Large intestine (tissue), 3 donors: Measurements from ENCODE around the gene MSLN. TPM values are rescaled to one million over a fixed set of nuclear protein-coding genes. Genes with fewer than 3 reads are reported as not detected.
"Not testable (repeated sequence)": the region's sequence is repeated elsewhere in the genome, so short reads cannot be mapped to it uniquely, and the experiment has no call there.

Experiments
- DNase-seq, 2 donors: peaks; one replicate each; pipeline versions ENCODE4 v3.0.0 to v3.0.0-alpha.2; 2013
- H3K27ac ChIP-seq: one replicate; pipeline ENCODE4 v1.5.1; 2013; ENCODE audit warnings: low read length
- H3K27me3 ChIP-seq: 2 replicates; pipeline ENCODE4 v1.6.1; 2013; ENCODE audit warnings: low read length; ENCODE audit not compliant: control insufficient read depth, insufficient read depth
- H3K36me3 ChIP-seq: 2 replicates; pipeline ENCODE4 v1.6.1; 2013; ENCODE audit warnings: low read length; ENCODE audit not compliant: control insufficient read depth, insufficient read depth
- H3K4me1 ChIP-seq: one replicate; pipeline ENCODE4 v1.6.1; 2013; ENCODE audit warnings: low read length; ENCODE audit not compliant: control insufficient read depth, insufficient read depth
- H3K4me3 ChIP-seq: one replicate; pipeline ENCODE4 v1.5.1; 2013; ENCODE audit warnings: low read length
- H3K9me3 ChIP-seq: one replicate; pipeline ENCODE4 v1.6.1; 2013; ENCODE audit warnings: mild to moderate bottlenecking, low read depth, low read length, moderate library complexity; ENCODE audit not compliant: control insufficient read depth
- WGBS: methylation state at CpG from one replicate; pipeline ENCODE4 v1.1.5; 2013; ENCODE audit warnings: low lambda C conversion rate; ENCODE audit not compliant: insufficient coverage; 5-methylcytosine and 5-hydroxymethylcytosine counted together
- polyA plus RNA-seq: library from polyadenylated mRNA; unstranded; fragments of 120-200 nt; gene quantifications from one replicate; pipeline ENCODE4 v1.2.1, GENCODE V29; 2013

MSLN gene
- polyA plus RNA-seq, 1 donor = 62.0 TPM

DNA sequence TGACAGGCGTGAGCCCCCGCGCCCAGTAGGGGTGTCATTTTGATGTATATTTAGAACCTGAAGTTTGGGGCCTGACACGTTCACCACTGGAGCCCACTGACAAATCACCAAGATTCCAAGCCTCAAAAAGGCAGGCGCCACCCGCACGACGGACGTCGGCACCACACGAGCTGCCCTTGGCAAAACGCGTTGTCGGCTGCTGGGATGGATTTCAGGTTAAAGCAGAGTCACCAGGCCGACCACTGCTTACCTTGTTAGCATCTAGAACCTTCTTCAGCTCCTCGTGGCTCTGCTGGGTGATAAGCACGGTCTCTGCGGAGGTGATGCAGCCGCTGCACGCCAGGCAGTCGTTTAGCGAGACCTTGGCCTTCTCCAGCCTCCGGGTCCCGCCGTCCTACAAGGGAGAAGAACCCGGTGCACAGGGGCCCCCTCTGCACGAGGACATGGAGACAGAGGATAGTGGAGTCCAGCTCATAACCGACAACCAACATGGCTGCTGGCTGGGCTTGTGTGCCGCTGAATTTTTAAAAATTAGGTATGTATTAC is 23.5 kb upstream of the MSLN start:
- H3K27me3 ChIP-seq = no peaks in the 10 kb centered on the region
- peaks cover 56% of the 10 kb centered on the region for H3K36me3 ChIP-seq
- H3K9me3 ChIP-seq = no peaks in the 10 kb centered on the region
- no peak overlapping the region for H3K4me3 ChIP-seq
- no peak for DNase-seq
- H3K4me1 ChIP-seq = peaks cover 10% of the 10 kb centered on the region
- no peak overlapping the region for H3K27ac ChIP-seq
- WGBS = no CpG with 5 or more reads among the region's 29 CpGs

DNA sequence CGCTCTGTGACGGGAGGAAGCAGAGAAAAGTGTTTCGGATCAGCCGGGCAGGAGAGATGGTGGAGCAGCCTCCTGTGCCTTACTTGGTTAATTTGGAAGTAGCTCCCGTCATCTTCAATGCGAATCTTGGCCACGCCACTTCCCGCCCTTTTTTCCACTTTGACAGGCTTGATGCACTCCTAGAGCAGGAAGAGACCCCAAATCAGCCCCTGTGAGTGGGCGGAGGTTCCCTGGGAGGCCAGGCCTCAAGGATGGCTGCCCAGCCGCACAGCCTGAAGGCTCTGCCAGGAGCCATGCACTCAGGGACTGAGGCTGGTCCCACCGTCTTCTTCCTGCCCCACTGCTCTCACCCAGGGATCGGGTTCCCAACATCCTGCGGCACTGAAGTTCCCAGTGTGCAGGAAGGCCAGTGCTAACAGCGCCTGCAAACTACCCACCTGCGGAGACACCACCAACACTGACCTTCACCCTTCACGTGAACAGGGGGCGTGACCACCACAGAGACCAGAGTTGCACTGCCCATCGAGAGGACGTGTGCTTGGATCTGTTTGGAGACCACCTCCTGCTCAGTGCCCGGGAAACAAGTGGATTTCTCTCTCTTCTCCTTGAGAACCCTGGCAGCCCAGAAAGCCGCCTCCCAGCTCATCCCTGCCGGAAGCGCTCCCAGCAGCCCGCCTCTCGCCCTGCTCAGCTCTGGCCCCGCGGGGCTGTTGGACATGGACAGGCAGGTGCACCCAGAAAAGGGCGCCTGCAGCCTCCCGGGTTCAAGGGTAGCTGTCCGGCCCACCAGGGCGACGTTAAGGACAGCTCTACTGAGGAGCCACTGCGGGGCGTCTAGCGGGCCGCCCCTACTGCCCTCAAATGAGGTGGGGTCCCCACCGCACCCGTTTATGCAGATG is 20.7 kb upstream of the MSLN start:
- Histone ChIP-seq H3K4me1 (peaks cover 10% of the 10 kb centered on the region), H3K27me3 (no peaks in the 10 kb centered on the region), H3K27ac (peak overlapping the region; percentile 66), H3K9me3 (no peaks in the 10 kb centered on the region), H3K4me3 (peak overlapping the region; percentile 99), H3K36me3 (peaks cover 33% of the 10 kb centered on the region)
- DNase-seq = peak in 1 of 2 donors; percentile 60
- no CpG with 5 or more reads among the region's 38 CpGs for WGBS

DNA sequence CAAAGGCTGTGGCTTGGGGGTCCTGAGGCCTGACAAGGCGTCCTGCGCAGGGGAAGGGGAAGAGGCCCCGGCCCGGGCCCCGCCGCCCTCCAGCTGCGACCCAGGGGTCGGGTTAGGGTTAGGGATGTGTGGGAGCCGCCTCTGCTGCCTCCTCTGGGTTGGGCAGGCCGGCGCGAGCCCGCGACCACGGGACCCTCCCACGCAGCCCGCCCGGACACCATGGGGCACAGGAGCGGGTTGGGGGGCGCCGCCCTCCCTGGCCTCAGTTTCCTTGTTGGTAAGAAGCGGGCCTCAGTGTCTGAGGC is 20.1 kb upstream of the MSLN start:
- peak overlapping the region; percentile 66 for H3K27ac ChIP-seq
- no peak for DNase-seq
- no peaks in the 10 kb centered on the region for H3K27me3 ChIP-seq
- H3K4me1 ChIP-seq = peaks cover 10% of the 10 kb centered on the region
- H3K4me3 ChIP-seq = peak overlapping the region; percentile 99
- H3K9me3 ChIP-seq = no peaks in the 10 kb centered on the region
- peaks cover 27% of the 10 kb centered on the region for H3K36me3 ChIP-seq
- no CpG with 5 or more reads among the region's 22 CpGs for WGBS

DNA sequence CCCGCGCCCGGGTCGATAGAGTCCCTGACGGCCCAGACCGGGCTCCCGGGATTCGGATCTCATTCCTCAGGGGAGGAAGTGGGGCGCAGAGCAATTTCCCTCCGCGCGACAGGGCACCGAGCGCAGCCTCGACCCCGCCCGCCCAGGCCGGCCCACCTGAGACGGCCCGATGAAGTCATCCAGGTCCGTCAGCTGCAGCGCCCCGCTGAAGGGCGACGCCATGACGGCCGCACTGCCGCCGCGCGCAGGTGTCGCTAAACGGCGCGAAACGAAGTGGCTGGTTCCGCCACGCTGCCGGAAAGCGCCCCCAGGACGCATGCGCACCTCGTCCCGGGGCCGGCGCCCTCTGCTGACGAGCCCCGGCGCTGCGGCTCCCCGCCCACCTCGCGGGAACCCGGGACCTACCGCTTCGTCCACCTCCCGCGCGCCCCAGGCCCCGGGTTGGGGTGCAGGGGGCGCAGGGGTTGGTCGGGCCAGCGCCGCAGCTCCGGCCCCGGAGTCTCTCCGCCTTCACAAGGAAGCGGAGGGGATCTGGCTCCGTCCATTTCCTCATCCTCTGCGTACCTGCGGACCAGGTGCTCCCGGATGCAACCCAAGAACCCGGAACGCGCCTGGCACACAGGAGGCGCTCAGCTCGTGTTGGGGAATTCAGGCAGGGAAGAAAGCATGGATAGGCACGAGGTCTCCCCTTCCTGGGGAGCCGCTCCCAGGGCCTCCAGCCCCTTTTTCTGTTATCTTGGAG is 19.6 kb upstream of the MSLN start, which contains the start of gene CIAO3:
Gene CIAO3, minus strand, starts transcription at position 234 of the 742 bp plus-strand sequence. Its CDS starts 12 bp downstream, at position 222.
- Histone ChIP-seq H3K36me3 (peaks cover 23% of the 10 kb centered on the region), H3K4me3 (peak within 1 kb of the TSS; percentile 99), H3K27me3 (no peaks in the 10 kb centered on the region), H3K4me1 (peaks cover 10% of the 10 kb centered on the region), H3K9me3 (no peaks in the 10 kb centered on the region), H3K27ac (peak within 1 kb of the TSS; percentile 83)
- no CpG with 5 or more reads among the region's 79 CpGs for WGBS
- peak; percentile 89 to 95 for DNase-seq

DNA sequence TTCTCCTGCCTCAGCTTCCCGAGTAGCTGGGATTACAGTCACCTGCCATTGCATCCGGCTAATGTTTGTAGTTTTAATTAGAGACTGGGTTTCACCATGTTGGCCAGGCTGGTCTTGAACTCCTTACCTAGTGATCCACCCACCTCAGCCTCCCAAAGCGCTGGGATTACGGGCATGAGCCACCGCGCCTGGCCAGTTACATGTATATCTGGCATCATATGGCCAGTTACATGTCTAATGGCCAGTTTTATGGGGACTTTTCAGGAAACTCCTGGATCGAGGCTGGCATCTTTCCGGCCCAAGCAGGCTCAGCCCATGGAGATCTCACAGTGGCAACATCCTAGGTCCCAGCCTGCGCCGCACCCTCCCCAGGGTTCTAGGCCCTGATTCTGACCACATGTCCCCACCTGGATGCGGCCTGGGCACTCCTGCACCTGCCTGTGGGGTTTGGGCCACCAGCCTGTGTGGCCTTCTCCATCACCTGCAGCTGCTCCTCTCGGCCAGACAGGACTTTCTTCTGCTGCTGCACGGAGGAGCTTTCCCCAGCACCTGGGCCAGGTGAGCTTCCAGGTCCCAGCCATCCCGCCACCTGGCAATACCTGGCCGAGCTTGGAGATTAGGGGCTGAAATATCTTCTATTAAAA is 18.4 kb upstream of the MSLN start:
- Histone ChIP-seq H3K4me1 (peaks cover 10% of the 10 kb centered on the region), H3K27ac (no peak overlapping the region), H3K27me3 (no peaks in the 10 kb centered on the region), H3K36me3 (peaks cover 12% of the 10 kb centered on the region), H3K9me3 (no peaks in the 10 kb centered on the region), H3K4me3 (no peak overlapping the region)
- DNase-seq = no peak
- whole genome bisulfite sequencing = 100% methylated on average over 4 of the region's 15 CpGs

DNA sequence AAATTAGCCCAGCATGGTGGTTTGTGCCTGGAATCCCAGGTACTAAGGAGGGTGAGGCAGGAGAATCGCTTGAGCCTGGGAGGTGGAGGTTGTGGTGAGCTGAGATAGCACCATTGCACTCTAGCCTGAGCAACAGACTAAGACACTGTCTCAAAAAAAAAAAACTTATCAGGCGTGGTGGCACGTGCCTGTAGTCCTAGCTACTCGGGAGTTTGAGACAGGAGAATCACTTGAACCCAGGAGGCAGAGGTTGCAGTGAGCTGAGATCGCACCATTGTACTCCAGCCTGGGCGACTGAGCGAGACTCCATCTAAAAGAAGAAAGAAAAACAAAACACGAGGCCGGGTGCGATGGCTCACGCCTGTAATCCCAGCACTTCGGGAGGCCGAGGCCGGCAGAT is 17.6 kb upstream of the MSLN start:
- DNase-seq, H3K36me3 ChIP-seq, H3K27me3 ChIP-seq, H3K9me3 ChIP-seq, H3K4me3 ChIP-seq, H3K27ac ChIP-seq: not testable (repeated sequence)
- 59% methylated on average over 2 of the region's 14 CpGs for WGBS
- H3K4me1 ChIP-seq = peaks cover 10% of the 10 kb centered on the region

DNA sequence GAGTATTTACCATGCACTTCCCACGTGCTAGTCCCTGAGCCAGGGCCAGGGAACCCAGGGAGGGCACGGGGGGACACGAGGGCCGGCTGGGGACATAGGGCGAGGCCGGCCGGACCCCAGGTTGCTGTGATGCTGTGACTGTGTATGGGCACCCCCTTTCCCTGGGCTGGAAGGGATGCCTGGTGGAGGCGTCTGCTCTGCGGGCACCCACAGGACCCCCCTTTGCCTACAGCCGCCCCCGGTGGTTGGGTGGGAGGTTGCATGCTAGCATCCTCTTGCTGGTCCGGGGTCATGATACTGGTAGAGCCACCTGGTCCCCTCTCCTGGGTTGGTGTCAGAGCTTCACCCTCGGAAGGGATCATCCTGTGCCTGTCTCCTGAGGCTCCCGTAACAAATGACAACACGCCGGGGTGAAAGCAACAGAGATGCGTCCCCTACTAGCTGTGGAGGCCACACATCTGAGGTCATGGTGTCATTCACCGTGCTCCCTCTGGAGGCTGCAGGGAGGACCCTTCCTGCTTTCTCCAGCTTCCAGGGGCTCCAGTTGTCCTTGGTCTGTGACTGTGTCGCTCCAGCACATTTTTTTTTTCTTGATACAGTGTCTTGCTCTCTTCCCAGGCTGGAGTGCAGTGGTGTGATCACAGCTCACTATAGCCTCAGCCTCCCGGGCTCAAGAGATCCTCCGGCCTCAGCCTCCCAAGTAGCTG is 16.6 kb upstream of the MSLN start:
- Histone ChIP-seq H3K36me3 (peaks cover 2% of the 10 kb centered on the region), H3K9me3 (no peaks in the 10 kb centered on the region), H3K27ac (no peak overlapping the region), H3K4me3 (no peak overlapping the region), H3K27me3 (no peaks in the 10 kb centered on the region), H3K4me1 (peaks cover 10% of the 10 kb centered on the region)
- DNase-seq = no peak
- WGBS = no CpG with 5 or more reads among the region's 21 CpGs

DNA sequence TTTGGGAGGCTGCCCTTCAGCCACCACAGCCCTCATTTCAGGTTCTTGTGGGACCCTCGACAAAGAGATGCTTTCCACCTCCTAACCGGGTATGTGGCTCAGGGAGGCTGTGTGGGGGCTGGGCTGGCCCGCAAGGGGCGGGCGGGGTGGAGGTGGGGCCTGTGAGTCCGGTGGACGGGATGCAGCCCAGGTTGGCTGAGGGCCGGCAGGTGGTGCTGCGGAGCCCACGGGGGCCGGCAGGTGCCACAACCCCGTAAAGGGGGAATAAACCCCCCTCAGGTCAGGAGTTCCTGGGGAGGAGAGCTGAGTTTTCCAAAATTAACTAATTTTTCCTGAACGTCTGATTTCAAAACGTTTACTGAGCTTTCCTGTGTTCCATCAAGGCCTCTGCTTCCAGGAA is 14.8 kb upstream of the MSLN start:
- no CpG with 5 or more reads among the region's 14 CpGs for WGBS
- no peak overlapping the region for H3K4me3 ChIP-seq
- no peaks in the 10 kb centered on the region for H3K4me1 ChIP-seq
- no peak overlapping the region for H3K27ac ChIP-seq
- H3K9me3 ChIP-seq = no peaks in the 10 kb centered on the region
- H3K27me3 ChIP-seq = no peaks in the 10 kb centered on the region
- peak in 1 of 2 donors; percentile 38 for DNase-seq
- no peaks in the 10 kb centered on the region for H3K36me3 ChIP-seq

DNA sequence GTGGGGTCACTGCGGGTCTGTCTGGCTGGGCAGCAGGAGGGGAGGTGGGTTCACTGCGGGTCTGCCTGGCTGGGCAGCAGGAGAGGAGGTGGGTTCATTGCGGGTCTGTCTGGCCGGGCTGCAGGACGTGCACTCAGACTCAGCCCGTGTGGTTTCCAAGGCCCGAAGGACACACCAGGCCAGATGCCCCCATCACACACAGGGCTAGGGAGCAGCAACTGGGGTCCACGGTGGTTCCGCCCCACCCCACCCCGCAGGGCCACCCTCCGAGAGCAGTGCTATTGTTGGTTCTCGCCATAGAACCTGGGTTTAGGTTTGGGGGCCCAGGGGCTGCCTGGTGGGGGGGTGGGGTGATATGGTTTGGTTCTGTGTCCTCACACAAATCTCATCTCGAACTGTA is 13.9 kb upstream of the MSLN start:
- peaks cover 9% of the 10 kb centered on the region for H3K27me3 ChIP-seq
- DNase-seq = no peak
- H3K27ac ChIP-seq = no peak overlapping the region
- H3K4me3 ChIP-seq = no peak overlapping the region
- no peaks in the 10 kb centered on the region for H3K36me3 ChIP-seq
- no peaks in the 10 kb centered on the region for H3K9me3 ChIP-seq
- WGBS = no CpG with 5 or more reads among the region's 13 CpGs
- no peaks in the 10 kb centered on the region for H3K4me1 ChIP-seq
